ENCODE measurements around the gene FGF14.
A peak's percentile ranks its signal among the peaks of the same experiment; 100 is the strongest.

FGF14 gene

DNA sequence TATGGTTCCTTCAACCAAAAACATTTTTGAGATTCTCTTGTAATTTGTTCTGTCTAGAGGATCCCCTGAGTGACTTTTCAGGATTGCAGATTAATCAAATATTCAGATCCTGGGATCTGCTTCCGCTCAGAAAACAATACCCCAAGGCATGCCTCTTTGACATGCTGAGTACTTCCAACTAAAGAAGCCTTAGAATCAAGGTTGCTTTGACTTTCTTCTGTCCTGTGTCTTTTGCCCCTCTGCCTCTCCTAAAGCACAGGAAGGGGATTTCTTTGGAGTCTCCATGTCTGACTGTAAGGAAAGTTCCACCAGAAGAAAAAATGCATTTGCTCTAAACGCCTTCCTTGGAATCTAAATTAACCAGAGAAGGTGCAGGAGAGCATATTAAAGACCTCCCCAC lies 431.5 kb downstream of the FGF14 start:
- DNase-seq, result no peak

DNA sequence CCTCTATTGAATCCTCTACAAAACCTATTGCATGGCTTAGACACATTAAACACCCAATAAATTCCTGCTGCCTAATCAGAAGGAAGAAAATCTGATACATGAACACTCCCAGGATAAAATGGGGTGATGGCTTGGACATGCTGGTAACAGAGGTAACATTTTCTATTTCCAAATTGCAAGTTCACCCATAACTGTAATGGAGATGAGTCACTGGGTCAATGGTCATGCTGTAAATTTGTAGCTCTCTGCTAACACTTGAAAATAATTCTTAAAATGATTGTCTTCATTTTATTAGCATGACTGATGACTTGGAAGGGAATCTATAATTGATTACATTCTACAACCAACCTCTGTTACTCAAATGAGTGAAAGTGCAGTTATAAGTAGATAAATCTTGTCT lies 434.1 kb downstream of the FGF14 start:
- DNase-seq, result no peak

DNA sequence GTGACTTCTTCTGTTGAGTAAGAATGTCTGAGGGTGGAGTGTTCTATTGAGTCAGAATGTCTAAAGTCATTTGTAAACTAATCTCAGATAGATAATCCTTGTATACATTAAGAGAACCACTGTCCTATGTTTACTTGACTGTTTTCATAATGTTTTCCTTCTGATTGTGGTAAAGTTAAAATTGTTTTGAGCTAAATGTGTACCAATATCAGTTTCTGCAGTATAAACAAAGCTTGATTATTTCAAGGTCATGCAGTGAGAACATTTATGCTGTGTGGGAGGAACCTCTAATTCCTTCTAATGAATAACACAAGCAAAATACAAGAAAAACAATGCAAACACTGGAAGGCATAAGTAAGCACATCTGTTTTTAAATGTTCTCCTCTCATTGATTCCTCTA lies 434.6 kb downstream of the FGF14 start:
- no peak for DNase-seq

DNA sequence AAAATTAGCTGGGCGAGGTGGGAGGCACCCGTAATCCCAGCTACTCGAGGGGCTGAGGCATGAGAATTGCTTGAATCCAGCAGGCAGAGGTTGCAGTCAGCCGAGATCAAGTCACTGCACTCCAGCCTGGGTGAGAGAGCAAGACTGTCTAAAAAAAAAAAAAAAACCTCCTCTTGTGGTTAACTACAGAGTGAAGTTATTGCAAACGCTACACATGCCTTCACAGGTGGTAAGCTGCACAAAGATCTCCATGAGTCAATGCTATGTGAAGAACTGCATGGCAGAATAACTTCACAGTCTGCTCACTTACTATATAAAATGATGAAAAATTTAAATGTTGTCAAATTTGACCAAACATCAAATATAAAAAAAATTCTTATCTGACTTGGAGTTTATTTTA lies 436.8 kb downstream of the FGF14 start:
- DNase-seq, result no peak

DNA sequence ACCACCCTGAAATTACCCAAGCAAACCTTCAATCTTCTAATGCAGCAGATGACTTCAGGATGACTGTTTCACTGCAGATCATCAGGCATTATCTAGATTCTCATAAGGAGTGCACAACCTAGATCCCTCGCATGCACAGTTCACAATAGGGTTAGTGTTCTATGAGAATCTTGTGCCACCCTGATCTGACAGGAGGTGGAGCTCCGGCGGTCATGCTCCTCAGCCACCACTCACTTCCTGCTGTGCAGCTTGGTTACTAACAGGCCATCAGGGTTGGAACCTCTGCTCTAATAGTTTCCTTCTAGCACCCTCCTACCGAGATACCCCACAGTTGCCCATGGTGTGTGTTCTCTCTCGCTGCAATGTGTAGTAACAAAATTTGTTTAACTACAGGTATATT lies 442.8 kb downstream of the FGF14 start:
- DNase-seq, result no peak

DNA sequence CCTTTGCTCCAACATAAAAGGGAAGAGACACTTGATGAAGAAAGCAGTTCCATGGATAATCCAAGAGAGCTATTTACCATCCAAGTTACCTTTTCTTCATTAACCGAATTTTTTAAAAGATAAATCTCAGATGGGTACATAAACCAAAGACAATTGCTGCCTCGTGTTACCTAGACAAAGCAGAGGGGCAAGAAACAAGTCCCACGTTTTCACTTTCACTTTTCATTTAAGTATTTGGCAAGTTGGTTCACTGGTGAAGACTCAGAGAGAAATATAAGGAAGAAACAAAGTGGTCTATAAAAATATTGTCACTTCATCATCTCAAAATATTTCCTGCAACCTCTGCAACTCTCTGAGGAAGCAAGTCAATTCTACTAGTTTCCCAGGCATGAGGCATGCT lies 446.1 kb downstream of the FGF14 start:
- no peak for DNase-seq

DNA sequence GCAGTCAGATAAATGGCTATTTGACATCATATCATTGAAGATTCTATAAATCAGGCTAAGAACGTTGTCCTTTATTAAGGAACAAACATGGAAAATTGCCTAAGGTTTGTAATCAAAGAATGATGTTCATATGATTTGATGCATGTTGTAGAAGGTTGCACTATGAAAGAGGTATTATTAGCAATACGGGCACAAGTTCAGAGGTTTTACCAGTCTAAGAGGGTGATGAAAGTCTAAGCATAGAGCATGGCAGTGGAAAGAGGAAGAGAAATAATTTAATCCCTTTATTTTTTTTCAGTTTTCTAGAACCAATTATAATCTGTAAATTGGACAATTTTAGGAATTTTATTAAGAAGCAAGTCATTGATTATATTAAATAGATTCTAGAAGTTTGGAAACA lies 450.7 kb downstream of the FGF14 start:
- DNase-seq, result no peak

DNA sequence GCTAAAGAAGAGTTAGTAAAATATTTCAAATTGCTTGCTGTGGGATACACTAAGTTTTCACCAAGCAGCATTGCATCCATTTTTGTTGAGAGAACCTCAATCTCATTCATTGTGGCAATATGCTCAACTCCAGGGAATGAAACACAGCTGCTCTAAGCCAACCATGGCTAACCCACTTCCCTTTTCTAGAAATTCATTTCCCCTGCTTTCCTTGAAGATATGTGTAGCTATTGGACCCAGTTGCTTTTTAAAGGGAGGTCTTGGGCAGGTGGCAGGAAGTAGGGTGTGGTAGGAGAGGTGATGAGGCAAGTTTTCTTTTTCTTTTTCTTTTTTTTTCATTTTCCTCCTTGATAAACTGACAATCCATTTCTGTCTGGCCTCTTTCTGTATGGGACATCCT lies 452.2 kb downstream of the FGF14 start:
- DNase-seq, result no peak

DNA sequence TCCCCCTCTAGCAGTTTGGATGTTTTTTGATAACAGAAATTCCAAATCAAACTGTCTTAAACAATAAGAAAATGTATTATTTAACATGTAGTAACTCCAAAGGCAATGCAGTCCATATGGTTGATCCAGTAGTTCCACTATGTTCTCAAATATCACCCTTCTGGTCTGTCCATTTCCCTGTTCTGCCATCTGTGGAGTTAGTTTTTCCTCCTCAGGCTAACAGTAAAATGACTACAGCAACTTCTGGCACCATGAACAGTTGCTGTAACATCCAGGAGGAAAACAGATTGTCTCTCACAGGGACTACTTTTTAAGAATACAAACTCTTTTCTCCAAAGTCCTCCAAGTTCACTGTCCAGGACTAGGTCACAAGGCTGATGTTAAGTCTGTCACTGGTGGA lies 455.4 kb downstream of the FGF14 start:
- DNase-seq, result peak; percentile 61

DNA sequence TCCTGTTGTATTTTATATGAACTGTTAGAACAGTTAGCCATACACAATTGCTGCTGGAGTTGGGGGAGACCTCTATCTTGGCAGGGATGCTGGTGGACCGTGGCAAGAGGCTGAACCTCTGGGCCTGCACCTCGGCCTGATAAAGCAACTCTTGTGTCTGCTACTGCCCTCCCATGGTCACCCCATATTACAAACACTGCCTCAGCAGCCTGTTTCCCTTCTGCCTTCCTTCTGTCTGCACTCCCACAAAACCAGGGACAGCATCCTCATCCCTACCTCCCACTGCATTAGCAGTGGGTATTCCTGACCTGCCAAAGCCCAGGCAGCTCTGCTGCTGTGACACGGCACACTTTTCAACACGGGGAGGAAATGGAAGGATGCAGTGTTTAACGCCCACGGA lies 456.4 kb downstream of the FGF14 start:
- no peak for DNase-seq

DNA sequence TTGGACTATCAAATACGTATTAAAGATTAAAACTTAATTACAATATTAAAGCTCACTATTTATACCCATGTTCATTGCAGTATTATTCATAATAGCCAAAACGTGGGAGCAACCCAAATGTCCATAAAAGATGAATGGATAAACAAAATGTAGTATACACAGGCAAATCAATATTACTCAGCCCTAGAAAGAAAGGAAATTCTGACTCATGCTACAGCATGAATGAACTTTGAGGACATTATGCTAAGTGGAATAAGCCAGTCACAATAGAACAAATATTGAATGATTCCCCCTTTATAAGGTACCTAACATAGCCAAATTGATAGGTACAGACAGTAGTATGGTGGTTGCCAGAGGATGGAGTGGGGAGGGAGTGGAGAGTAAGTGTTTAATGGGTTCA lies 457.3 kb downstream of the FGF14 start:
- no peak for DNase-seq

DNA sequence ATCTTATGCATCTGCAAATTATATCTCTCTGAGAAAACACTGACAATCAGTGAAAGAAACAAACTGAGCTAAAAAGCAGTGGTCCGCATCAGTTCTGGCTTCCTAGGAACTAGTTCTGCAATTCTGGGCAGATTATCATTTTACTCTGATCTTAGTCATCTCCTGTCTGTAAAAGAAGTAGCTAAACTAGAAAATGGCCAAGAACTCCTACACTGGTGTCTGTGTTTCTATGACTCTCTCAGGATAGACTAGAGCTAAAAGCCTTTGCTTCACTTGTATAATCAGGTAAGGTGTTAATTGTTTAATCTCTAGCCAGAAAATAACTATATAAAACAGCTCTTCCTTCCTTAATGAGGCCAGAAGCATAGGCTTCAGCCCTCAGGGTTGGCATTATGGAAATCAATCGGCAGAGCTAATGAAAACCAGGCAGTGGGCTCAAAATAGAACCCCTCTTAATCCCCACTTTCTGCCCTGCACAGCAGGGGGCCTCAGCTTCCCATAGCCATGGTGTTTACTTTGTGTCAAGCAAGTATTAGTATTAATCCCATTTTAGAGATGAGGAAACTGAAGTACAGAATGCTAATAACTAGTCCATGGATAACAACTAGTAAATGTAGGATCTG lies 459.2 kb downstream of the FGF14 start:
- no peak for DNase-seq

DNA sequence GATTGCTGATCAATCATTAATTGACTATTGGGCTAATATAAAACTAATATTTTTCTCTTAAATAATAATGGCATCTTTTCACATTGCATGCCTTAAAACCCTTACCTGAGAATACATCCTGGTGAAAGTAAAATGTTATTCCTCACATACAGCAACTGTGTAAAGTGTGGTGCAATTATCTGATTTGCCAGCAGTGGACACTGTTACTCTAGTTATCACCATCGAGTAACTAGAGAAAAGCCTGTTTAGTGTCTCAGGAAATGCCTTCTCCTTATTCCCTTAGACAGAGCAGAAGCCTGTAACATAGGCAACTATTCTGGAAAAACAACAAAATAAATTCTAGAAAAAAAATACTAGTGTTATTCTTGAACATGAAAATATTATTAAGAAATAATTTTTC lies 459.8 kb downstream of the FGF14 start:
- DNase-seq, result no peak

DNA sequence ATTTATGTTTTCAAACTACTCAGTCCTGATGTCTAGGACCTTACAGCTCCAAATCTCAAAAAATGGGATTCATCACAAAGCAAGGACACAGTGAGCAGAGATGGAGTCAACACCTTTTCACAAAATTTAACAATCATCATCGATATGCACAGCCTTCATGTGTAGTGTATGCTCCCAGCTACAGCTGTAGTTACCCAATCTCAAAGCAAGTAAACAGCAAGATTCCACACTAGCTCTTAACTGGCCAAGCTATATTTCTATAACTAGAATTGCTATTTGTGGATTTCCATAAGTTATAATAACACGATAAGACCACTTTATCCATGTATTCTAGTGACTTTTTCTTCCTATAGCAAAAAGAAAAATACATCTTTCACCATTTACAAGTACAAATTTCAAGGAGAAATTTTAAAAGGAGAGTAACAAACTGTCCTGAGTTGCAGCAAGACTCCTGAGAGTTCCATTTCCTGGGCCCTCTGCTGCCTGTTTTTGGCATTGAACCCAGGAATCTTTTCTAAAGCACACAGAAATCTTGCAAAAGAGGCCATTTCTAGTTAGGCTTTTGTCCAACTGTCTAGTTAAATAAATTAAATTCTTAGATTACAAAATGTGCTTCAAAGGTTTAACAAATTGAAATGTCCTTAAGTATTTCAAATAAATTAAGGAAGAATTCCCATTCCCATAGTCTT lies 460.6 kb downstream of the FGF14 start:
- no peak for DNase-seq

DNA sequence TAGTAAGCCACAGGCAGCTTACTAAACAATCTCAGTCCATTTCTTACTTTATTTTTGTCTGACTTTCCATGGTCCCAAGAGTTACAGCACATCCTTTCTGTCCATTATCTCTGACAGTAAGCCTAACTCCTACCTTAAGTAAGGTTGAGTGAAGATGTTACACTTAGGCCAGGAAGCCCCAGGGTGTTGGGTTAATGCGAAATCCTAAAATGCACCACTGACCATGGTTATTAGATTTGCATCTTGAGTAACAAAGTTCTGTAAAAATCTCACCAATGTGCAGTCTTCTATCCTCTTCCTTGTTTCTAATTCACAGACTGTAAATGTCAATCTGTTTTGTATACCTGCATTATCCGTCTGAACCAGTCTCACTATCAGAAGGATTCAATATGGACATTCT lies 462.5 kb downstream of the FGF14 start:
- no peak for DNase-seq

DNA sequence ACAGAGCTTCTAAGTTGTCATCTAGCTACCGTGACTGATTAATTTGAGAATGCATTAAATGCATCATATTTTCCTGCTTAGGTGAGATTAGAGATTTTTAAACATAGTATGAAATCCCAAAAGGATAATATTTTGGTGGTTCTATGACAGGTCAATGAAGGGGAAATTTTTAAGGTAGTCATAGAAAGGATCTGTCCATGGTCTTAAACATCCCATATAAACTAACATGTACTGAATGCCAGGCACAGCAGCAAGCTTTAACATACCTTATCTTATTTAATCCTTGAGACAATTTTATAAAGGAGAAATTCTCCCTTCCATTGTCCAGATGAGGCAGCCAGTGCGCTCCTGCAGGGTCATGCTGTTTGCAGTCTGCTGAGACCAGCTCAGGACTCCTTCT lies 466.0 kb downstream of the FGF14 start:
- no peak for DNase-seq

DNA sequence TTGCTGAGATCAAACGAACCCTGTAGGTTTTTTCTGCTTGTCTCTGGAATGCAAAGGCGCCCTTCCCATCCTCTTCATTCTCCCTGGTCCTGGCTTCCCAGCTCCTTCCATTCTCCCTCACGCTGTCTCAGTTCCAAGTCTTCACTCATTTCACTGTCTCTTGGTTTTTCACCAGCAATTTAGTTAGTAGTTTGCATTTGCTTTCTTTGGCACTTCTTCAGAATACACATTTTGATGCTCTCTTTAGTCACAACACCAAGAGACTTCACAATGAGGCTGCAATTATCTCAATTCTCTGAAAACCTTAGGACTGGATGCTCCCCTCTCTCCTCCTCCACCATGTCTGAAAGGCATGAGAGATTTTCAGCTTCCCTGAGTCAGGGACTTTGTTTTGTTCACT lies 470.7 kb downstream of the FGF14 start:
- DNase-seq, result no peak

DNA sequence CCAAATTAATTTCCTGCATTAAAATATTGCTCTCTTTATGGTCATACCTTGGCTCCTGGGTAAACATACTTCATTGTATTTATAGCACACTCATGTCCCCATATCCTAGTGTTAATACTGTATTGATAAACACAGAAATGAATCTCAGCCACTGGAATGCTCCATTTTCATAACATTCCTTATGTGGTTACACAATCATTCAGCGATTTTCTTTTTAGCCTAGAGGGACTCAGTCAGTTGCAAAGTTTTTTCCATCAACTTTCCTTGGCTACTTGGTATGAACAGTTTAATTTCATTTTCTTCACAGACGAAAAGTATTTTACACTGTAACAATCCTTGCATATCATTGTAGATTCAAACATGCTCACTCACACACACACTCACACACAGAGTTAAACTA lies 471.5 kb downstream of the FGF14 start:
- no peak for DNase-seq

DNA sequence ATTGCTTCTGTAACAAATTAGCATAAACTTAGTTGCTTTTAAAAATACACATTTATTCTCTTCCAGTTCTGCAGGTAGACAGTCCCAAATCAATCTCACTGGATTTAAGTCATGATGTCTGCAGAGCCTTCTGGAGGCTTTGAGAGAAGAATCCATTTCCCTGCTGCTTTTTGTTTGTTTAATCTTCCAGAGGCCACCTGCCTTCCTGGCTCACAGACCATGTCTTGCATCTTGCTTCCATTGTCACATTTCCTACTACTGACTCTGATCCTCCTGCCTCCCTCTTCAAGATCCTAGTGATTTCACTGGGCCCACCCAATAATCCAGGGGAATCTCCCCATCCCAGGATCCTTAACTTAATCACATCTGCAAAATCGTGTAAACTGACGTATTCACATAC lies 476.1 kb downstream of the FGF14 start:
- no peak for DNase-seq

DNA sequence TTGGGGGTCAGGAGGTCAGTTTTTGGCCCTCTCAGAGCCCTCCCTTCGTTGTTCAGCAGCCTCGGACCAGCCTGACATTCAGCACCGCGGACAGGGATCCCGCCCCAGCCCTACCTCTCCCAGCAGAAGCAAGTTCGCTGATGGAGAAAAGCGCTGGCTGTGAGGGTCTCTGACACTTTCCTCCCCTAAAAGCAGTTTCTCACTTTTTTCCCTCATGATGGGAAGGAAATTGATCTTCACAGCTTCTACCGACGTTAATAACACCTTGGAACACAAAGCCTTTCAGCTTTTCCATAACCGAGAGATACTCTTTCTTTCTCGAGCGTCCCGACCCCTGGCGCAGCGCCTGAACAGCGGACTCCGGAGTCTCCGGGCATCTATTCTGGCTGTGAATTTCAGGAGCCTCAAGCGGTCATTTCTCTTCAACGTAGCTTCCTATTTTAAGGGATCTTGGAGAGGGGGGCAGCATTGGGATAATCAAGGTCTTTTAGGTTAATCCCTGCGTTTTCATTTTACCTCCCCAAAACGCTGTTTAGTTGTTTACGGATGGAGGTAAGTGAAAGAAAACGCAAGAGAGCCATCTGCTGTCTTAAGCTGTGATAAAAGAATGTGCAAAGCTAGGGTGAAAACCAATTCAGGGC lies 482.2 kb downstream of the FGF14 start:
- DNase-seq, result no peak

DNA sequence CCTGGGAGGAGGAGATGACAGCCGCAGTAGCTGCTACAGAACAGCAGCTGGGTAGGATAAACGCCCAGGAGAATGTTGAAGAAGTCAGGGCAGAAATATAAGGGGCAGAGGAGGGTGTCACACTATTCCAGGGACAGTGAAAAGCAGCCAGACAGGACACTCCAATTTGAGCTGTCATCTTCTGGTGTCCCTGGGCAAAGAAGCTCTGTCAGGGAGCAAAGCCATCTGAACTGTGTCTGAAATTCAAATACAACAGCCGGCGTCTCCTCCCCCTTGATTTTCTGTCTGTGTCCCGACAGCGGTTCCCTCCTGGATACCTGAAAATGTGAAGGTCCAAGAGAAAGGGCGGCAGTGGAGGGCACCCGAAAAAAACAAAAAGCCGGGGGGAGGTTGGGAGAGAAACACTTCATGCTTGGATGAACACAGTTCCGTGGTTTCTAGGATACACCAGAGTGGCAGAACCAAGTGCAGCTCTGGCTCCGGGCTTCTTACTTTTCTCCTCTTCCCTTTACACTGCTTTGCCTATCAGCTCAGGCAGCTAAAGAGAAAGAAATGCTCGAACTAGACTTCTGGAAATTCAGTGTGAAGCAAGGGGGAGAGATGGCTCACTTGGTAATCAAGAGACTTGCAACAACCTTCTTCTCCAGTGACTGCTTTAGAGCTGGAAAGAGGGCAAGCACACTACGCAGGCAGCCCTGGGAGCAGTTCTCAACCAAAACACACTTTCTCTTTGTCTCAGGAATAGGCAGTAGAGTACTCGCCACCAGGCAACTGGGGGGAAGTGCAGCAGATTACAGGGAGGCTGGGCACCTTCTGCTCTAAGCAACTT lies 483.8 kb downstream of the FGF14 start:
- no peak for DNase-seq

DNA sequence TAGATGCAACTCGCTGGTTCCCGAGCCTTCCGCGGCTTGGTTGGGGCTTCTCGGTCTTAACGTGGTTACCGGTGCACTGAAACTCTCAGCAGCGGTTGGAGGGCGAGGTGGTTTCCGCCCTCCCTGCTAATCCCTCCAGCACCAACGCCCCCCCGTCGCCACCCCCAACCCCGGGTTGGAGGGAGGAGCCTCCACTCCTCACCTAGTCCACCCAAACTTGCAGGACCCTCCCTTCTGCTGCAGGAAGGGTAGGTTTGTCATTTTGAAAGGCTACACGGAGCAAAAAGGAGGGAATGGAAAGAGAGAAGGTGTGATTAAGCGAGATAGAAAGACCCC lies 484.4 kb downstream of the FGF14 start:
- no peak for DNase-seq

DNA sequence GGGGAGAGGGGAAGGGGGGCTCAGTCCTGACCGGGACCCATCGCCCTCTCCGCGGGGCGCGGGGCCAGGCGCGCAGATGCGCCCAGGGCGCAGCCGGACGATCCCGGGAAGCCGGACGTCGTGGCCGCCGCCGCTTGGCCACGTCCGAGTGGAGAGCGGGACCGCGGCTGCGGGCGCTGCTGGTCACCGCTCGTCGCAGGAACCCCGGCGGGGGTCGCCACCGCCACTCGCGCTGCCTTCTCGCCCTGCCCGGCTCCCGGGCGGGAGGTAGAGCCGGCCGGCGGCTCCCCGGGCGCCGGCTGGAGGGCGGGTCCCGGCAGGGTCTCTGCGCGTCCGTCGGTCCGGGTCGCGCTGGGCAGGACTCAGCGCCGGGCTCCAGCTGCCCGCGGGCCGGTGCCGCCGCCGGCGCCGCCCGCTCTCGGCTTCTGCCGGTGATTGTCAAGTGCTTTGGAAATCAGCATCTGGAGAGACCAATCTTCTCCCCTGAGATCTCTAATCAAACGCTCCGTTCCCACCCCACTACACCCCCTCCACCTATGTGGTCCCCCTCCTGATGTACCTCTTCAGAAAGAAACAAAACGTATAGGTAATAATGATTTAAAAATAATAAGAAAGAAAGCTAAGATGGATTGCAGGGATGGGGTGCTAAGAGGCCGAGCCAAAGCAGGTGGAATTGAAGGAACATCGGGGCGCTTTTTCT lies 484.9 kb downstream of the FGF14 start:
- no peak for DNase-seq

Measured in NCI-H524 treated with DMSO at 0.1 percent for 48 hours (cell line).